Prostate gland (tissue), 2 donors: Measurements from ENCODE around the gene CEP112. TPM values are rescaled to one million over a fixed set of nuclear protein-coding genes. Genes with fewer than 3 reads are reported as not detected.

Source experiments
- DNase-seq: peaks from one replicate; pipeline ENCODE4 v3.0.0-alpha.2; 2019; ENCODE audit warnings: low spot score
- H3K27ac ChIP-seq, 2 donors: fragments of 200-600 bp; sonication (generic); 2 replicates each; pipeline ENCODE4 v1.5.1; 2017 to 2019
- H3K27me3 ChIP-seq: fragments of 200-600 bp; sonication (generic); replicated peaks from 2 replicates; pipeline ENCODE4 v1.5.1; 2019; ENCODE audit not compliant: insufficient read depth
- H3K36me3 ChIP-seq, 2 donors: fragments of 200-600 bp; sonication (generic); 1 replicate in 1 of 2; 2 replicates in 1 of 2; pipeline versions ENCODE4 v1.5.1 to v1.8.1; 2017 to 2019
- H3K4me1 ChIP-seq: fragments of 200-600 bp; sonication (generic); replicated peaks from 2 replicates; pipeline ENCODE4 v1.5.1; 2019
- H3K4me3 ChIP-seq, 2 donors: fragments of 200-600 bp; sonication (generic); 2 replicates each; pipeline ENCODE4 v1.5.1; 2017 to 2019
- H3K9me3 ChIP-seq: fragments of 200-600 bp; sonication (generic); 2 replicates; pipeline ENCODE4 v1.5.1; 2017
- CTCF ChIP-seq, 4 experiments: fragments of 200-600 bp in 2 of 4; fragments of 450-650 bp in 2 of 4; sonication (generic) in 2 of 4; IDR thresholded peaks; 1 replicate in 3 of 4; 2 replicates in 1 of 4; pipeline ENCODE4 v1.5.1; 2016 to 2019; ENCODE audit warnings: antibody characterized with exemption in 4 of 4, mild to moderate bottlenecking in 2 of 4, moderate library complexity in 2 of 4
- POLR2A ChIP-seq: fragments of 450-650 bp; IDR thresholded peaks from one replicate; pipeline ENCODE4 v1.6.1; 2016; ENCODE audit warnings: antibody characterized with exemption, mild to moderate bottlenecking
- POLR2AphosphoS5 ChIP-seq: sonication (generic); formaldehyde crosslinking; IDR thresholded peaks from one replicate; pipeline ENCODE4 v1.6.1; 2017; ENCODE audit warnings: antibody characterized with exemption
- WGBS: methylation state at CpG from one replicate; pipeline ENCODE4 v1.1.5; 2018; 5-methylcytosine and 5-hydroxymethylcytosine counted together
- intact Hi-C: fragments of 100-400 bp; cut with DNase I; formaldehyde crosslinking; loops from one replicate; pipeline ENCODE4 v1.14.2; 2022
- total RNA-seq, 2 donors: library from RNA; depleted of rRNA; stranded (reverse); fragments of >200 nt; gene quantifications; one replicate each; pipeline ENCODE4 v1.1.0, GENCODE V29; 2016

CEP112 gene
- total RNA-seq, 2 donors from 2014 or later, result 2.3 to 22.8 TPM

DNA sequence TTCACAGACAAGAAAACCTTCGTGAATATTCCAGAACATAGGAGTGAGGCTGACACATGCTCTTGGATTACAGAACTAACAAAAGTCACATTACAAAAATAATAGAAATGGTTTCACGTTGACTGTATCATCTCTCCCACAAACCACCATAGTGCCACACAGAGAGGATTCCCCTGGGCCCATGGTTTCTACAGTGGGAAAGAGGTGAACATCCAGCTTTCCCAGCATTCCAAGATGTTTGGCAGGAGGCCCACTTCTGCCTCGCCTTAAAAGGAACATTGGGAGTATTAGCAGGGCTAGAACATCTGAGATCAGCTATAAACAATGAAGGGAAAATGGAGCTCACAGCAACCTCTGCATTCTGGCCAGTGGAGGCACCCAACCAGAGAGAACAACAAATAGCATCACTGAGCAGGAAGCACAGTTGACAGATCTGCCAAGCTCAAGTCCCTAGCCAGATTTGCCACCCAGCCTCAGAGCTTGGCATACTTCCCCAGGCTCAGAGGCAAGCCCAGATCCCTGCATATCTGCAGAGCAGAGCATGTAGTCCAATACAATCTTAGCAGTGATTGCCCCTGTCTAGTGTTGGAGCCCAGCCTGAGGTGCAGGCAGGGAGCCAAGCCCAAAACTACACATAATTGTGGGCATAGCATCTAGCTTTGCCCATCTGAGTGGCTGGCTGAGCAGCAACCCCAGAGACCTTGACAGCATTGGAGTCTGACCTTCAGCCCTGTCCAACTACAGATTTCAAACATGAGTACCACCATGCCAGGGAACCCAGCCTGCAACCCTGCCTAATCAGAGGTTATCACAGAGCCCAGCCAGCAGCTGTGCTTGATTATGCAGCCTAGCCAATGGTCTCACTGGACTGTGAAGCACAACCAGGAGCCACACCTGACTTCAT is 260.4 kb downstream of the CEP112 start:
- Histone ChIP-seq H3K27me3 (no peaks in the 10 kb centered on the region), H3K4me3 (no peak overlapping the region), H3K36me3 (no peaks in the 10 kb centered on the region), H3K27ac (no peak overlapping the region), H3K9me3 (no peaks in the 10 kb centered on the region), H3K4me1 (no peaks in the 10 kb centered on the region)
- intact Hi-C loops, result no loop called here
- WGBS, result 89% methylated on average over 3 of the region's 3 CpGs
- DNase-seq, result no peak
- TF ChIP-seq CTCF (IDR thresholded peaks at IDR 0.05) (no peak), POLR2A (no peak), POLR2AphosphoS5 (no peak)

GRCh38 chr17:65930140-65930730 is 261.7 kb downstream of the CEP112 start:
- H3K9me3 ChIP-seq, result no peaks in the 10 kb centered on the region
- WGBS, result 66% methylated on average over 2 of the region's 2 CpGs
- H3K4me3 ChIP-seq, result no peak overlapping the region
- H3K27ac ChIP-seq, result no peak overlapping the region
- no peak for DNase-seq
- no peaks in the 10 kb centered on the region for H3K4me1 ChIP-seq
- intact Hi-C loops, result no loop called here
- H3K27me3 ChIP-seq, result no peaks in the 10 kb centered on the region
- H3K36me3 ChIP-seq, result no peaks in the 10 kb centered on the region
- TF ChIP-seq CTCF (IDR thresholded peaks at IDR 0.05), result no peak
- no peak for TF ChIP-seq POLR2AphosphoS5
- TF ChIP-seq POLR2A, result no peak

DNA sequence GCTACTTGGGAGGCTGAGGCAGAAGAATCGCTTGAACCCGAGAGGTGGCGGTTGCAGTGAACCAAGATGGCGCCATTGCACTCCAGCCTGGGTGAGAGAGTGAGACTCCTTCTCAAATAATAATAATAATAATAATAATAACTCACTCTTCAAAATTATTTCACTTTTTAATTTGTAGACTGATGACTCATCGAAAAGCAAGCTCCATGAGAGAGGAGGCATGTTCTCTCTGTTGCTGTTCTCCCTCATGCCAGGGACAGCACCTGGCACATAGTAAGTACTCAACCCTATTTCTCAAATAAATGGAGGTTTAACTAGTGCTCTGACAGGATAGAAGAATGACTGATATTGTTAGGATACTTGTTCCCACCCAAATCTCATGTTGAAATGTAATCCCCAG is 265.3 kb downstream of the CEP112 start:
- 100% methylated on average over 5 of the region's 5 CpGs for WGBS
- intact Hi-C loops, result no loop called here
- H3K4me1 ChIP-seq, result no peaks in the 10 kb centered on the region
- H3K36me3 ChIP-seq, result no peaks in the 10 kb centered on the region
- no peak for TF ChIP-seq POLR2AphosphoS5
- TF ChIP-seq POLR2A, result no peak
- TF ChIP-seq CTCF (IDR thresholded peaks at IDR 0.05), result no peak
- H3K27ac ChIP-seq, result no peak overlapping the region
- H3K4me3 ChIP-seq, result no peak overlapping the region
- H3K27me3 ChIP-seq, result no peaks in the 10 kb centered on the region
- DNase-seq, result no peak
- H3K9me3 ChIP-seq, result no peaks in the 10 kb centered on the region

GRCh38 chr17:65925606-65926307 is 266.2 kb downstream of the CEP112 start:
- no peaks in the 10 kb centered on the region for H3K4me1 ChIP-seq
- DNase-seq, result no peak
- no peaks in the 10 kb centered on the region for H3K9me3 ChIP-seq
- no peaks in the 10 kb centered on the region for H3K27me3 ChIP-seq
- no peak overlapping the region for H3K4me3 ChIP-seq
- 87% methylated on average over 8 of the region's 8 CpGs for WGBS
- TF ChIP-seq CTCF (IDR thresholded peaks at IDR 0.05), result no peak
- TF ChIP-seq POLR2AphosphoS5, result no peak
- TF ChIP-seq POLR2A, result no peak
- no peak overlapping the region for H3K27ac ChIP-seq
- no peaks in the 10 kb centered on the region for H3K36me3 ChIP-seq
- intact Hi-C loops, result no loop called here
